Stimulated activated CD8-positive, alpha-beta memory T cell treated with anti-CD3 and anti-CD28 coated beads, Interleukin-7, amount 100 ng/mL, for 48 hours (primary cell): ENCODE results near the gene CEP128.

Experiments
- DNase-seq, 2 donors: peaks; one replicate each; pipeline ENCODE4 v3.0.0-alpha.2; 2020; ENCODE audit warnings: low read depth in 1 of 2; ENCODE audit errors: extremely low read depth in 1 of 2

The CEP128 gene

DNA sequence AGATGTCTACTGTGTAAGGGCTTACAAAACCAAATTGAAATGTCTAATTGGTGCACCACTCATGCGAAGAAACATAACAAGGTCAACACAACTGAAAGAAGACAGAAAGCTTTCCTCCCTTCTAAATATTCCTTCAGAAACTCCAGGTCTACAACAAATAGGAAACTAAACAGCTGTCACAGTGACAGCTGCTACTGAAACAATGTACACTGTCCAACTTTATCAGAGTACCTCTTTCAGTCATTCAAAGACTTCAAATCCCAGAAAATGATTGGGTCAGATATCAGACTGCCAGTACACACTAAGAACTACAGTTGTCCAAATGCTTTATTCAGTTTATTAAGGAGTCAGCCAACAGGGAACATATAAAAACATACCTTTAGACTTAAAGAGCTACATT, 35.2 kb downstream of the CEP128 start:
- no peak for DNase-seq

DNA sequence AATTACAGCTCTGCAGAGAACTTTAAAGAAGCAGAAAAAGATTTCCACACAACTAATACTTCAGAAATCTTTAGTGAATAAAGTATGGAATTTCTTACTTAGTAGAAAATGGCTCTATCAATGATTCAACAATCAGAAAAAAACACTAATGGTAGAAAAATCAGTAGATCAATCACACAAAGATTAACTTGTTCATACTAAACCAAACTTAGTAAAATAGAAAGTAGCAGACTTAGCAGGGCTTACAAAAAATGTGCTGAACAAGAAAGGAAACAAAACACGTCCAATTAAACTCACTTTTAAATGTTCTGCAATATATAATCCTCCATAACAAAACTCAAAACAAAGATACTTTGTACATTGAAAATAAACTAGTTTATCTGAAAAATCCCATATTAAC, 38.9 kb downstream of the CEP128 start:
- no peak for DNase-seq

DNA sequence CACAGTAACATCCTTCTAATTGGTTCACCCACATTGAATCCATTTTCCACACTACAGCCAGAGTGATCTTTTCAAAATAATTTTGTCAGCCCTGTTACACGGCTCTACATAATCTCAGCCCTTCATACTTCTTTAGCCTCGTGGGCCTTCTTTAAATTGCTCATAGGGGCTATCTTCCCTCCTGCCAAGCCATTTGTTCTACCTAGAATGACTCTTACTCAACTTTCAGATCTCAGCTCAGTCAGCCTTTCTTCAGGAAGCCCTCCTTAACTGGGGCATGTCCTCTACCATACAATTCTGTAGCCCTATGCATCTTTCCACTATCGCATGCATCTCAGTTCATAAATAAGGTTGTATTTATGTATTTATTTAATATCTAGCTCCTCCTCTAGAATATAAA, 39.7 kb downstream of the CEP128 start:
- DNase-seq = no peak

DNA sequence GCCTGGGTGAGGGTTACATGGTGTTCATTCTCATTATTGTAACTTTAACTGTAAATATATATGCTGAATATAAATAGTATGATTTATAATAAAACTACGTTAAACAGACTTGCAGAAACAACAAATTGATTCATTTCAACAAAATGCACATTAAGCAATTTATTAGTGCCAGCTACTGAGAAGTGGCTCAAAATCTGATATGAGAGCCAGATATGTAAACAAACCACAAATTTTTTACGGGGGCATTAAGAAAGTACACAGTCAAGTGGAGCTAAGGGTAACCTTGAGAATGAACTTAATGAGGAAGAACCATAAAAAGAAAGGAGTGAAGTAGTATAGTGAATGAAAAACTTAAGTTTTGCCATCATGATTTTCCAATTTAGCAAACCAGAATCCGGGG, 40.3 kb downstream of the CEP128 start:
- no peak for DNase-seq

DNA sequence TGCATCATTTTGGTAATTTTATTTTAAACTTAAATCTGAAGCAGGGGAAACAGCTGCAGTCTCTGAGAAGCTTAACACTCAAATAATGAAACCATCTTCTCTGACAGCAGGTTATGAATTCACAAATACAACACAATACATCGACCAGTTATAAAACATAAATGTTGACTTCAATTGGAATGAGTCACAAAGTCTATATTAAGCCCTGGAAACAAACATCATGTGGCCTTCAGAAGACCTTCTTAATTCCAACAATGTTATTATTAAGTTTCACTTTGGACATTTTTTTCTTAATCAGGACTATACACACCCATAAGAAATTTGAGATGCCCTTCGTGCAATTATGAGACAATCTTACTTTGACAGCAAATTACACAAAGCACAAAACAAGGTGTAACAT, 68.9 kb downstream of the CEP128 start:
- no peak for DNase-seq

DNA sequence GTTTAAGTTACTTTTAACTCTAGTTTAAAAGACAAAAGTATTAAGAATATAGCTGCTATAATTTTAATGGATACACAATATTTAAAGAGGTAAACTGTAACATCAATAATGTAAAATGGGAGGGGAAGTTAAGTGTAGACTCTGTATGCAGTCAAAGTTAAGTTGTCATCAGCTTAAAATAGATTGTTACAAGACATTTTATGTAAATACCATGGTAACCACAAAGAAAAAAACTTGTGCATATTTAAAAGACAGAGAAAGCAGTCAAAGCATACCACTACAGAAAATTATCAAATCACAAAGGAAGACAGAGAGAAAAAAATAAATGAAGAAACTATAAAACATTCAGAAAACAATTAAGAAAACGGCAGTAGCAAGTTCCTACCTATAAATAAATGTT, 73.3 kb downstream of the CEP128 start:
- DNase-seq = no peak

DNA sequence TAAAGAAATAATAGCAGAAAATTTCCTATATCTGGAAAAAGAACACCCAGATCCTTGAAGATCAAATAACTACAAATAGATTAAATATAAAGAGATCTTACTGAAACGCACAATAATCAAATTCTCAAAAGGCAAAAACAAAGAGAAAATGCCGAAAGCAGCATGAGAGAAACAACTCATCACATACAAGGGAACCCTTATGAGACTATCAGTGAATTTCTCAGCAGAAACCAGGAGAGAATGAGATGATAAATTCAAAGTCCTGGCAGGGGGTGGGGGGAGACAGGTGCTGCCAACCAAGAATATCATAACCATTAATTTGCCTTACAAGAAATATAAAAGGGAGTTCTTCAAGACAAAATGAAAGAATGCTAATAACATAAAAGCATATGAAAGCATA, 73.7 kb downstream of the CEP128 start:
- no peak for DNase-seq

DNA sequence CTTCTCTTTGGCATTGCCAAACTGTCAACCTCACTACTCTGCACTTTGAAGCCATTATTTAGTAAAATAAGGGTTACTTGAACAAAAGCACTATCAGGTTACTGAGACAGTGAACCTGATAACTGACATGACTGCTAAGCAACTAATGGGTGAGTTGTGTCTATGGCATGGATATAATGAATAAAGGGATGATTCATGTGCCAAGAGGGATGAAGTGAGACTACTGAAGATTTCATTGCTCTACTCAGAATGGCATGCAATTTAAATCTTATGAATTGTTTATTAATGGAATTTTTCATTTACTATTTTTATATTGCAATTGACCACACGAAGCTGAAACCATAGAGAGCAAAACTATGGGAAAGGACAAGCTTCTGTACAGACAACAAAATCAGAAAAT, 74.4 kb downstream of the CEP128 start:
- no peak for DNase-seq

DNA sequence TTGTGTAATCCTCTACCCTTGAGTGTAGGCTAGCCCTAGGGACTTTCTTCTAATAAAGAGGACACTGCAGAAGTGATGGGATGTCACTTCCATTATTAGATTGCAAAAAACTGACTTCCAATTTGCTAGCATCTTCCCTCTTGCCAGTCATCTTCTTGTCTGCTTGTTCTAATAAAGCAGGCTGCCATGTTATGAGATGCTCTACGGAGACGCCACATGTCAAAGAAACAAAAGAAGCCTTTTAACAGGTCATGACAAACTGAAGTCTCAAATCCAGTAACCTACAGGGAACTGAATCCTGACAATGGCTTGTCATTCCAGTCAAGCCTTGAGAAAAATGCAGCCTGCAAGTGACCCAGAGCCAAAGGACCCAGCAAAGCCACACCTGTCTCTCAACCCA, 76.0 kb downstream of the CEP128 start:
- no peak for DNase-seq

DNA sequence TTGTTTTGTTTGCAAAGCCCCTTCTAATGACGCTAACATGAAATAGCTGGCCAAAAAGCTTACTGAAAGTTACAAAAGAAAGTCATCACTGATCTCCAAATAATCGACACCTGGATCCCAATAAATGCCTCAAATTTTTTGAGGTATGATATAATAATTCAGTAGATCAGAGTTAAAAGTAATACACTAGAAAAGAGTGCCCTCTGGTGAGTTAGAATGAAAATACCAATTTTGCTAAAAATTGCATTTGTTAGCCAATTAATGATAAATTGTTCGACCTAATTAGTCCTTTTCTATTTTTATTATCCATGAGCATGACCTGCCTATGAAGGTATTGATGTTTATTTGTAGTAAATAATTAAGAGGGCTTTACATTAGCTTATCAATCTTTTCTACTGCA, 78.6 kb downstream of the CEP128 start:
- no peak for DNase-seq

DNA sequence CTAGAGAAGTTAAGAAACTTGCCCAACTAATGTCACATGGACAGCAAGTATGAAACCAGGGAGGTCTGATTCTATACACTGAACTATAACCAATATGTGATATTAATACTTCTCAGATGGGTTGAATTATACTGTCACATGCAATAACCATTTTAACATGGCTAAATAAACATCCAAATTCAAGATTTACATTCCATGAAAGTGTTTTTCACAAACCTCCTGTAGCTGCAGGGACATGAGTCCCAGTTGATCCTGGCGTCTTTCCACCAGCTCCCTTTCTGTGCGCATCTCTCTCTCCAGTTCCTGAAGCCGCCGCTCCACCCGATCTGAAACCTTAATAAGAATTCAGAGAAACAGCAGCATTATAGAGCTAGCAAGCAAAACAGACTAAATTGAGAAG, 79.0 kb downstream of the CEP128 start:
- DNase-seq = no peak

DNA sequence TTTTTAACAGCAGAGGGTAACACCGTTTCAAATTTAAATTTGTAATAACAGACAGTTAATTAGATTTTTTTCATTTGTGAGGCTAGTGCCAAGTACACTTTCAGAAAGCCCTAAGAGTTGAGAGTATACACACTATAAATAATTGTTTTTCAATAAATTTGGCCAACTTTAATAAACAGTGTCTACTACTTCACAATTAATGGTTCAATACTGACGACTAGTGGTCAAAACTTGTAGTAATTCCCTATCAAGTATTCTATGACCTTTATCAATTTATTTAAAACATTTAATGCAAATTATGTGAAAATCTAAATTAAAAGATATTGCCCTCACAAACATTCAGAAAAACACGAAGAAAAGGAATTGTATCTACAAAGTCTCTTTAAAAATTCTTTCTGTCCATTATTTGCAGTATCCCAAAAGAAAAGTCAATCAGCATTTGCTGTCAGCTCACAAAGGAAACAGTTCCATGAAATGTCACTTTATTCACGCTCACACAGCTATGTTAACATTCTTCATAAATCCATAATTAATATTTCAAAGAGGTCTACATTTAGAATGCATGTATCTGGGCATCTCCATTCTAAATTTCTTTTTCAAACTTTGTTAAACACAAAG, 91.2 kb downstream of the CEP128 start:
- DNase-seq = no peak

DNA sequence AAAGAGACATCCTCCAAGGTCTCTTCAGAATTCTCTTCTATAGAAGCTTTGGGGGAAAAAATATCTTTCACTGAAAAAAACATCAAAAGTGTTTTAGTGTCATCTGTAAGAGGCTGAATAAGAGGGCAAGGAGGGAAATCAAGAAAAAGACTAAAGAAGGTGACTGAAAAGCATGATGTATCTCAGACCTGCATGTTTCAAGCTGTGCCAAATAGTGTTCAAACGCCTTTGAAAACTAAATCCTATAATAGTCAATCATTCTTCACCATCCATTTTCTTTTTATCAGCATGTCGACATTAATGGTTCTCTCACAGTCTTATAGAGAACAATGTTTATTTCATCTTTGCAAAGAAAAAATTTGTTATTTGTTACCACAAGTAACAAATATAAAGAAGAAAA, 94.5 kb downstream of the CEP128 start:
- DNase-seq = no peak

DNA sequence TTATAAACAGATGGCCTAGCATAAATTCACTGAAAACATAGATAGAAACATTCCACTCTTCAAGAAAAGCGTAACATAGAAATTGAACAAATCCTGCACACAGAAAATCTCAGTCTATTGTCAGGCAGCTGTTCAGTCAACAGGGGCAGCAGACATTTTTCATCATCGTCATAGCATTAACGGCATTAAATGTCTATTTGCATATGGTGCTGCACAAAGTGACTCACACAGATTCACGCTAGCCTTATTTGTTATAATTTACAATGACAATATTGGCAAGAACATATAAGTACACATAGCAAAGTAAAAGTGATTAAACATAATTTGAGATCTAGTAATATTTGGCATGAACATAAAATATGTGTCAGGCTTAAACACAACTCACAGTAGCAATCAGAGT, 95.7 kb downstream of the CEP128 start:
- no peak for DNase-seq

DNA sequence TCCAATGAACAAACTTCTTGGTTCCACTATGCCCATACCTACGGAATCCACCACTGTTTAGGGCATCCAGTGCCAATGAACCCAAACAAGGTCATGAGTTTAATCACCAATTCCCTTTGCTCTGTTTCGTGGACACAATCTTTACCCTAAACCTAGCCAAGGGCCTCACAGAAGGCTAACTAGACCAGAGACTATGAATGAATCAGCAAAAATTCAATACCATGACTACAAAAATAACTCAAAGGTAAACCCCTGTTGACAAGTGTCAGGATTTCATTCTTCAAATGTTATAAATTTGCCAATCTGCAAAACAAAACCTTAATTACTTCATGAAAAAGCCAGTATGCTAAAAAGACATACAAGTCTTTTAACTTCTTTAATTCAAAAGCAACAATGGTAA, 96.7 kb downstream of the CEP128 start:
- no peak for DNase-seq

DNA sequence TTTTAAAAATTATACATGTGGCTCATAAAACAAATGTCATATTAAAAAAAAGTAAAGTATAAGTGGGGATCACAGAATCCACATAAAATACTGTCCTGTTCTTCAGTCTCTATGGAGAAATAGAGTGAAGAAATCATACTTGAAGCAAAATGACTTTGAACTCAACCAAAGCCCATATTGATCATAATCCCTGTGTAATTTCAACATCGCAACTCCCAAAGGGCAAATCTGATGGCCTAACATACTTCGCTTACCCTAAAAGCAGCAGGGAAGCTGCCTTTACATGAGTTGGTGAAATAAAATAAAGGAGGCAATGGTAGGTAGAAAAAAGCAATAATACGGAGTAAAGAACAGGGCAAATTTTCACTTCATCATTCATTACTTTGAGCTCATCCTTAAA, 101.8 kb downstream of the CEP128 start:
- DNase-seq = no peak

DNA sequence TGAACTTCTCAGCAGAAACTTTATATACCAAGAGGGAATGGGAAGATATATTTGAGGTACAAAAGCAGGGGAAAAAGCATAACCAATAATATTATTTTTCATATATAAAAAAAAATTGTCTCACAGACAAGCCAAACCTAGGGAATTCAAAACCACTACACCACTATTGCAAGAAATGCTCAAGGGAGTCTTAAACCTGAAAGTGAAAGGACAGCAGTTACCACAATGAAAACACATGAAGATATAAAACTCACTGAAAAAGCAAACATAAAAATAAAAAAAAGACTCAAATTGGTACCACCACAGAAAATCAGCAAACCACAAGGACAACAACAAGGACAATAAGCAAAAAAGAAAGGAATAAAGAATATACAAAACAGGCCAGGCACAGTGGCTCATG, 131.9 kb downstream of the CEP128 start:
- DNase-seq = no peak

DNA sequence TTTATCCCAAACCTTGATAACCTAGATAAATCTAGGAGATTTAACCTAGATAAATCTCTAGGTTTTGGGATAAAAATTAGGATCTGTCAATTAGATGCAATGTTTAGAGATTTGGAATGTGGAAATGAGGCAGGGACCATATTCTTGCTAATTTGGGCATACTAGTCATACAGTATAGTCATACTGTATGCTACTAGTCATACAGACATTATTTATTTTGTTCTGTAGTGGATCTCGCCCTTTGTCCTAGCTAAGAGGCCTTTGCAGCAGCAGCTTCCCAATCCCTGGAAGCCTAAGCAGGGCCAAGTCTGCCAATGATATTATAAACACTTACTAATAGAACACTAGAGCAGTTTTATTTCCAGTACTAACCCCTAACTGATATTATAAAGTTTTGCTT, 136.4 kb downstream of the CEP128 start:
- DNase-seq = no peak

DNA sequence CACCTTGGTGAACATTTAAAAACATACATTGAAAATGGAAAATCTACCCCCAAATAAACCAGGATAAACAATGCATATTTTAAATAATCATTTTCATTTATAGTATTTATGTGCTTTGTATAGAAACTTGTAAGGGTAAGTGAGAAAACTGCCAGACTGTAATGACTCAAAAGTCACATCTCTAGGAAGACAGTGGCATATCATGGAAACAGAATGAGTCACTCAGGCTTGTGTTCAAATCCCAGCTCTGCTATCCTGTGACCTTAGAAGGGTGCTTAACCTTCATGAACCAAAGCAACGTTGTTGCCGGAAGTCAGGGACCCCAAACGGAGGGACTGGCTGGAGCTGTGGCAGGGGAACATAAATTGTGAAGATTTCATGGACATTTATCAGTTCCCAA, 142.7 kb downstream of the CEP128 start:
- DNase-seq = no peak

DNA sequence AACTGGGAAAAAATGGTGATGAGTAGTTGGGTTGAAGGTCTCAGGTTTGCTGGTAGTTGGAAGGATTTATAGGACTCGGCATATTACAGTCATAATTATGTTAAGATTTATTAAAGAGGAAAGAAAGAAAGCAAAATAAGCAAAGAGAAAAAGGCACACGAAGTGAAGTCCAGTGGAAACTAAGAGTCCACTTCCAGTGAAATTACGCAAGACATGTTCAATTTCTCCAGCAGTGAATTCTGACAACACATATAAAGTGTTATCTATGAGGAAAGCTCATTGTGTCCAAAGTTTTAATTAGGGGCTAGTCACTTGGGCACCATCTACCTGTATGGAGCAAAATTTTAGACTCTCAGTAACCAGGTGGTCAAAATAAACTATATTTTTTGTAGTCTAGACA, 143.3 kb downstream of the CEP128 start:
- DNase-seq = no peak

DNA sequence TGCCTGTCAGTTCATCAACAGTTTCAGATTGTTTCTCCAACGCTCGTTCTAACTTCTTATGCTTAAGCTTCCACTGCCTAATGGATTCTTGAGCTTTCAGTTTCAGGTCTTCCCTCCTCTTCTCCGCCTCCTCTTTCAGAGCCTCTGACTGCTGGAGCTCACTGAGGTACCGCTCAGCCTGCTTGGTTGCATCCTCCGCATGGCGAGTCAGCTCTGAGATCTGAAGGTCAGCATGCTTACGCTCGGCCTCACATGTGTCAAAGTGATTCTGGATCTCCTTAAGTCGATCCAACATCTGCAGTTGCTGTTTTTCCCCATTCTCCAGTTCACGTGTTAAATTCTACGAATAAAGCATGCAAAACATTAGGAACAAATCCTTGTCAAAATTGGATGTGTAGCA, 148.8 kb downstream of the CEP128 start:
- DNase-seq = no peak

DNA sequence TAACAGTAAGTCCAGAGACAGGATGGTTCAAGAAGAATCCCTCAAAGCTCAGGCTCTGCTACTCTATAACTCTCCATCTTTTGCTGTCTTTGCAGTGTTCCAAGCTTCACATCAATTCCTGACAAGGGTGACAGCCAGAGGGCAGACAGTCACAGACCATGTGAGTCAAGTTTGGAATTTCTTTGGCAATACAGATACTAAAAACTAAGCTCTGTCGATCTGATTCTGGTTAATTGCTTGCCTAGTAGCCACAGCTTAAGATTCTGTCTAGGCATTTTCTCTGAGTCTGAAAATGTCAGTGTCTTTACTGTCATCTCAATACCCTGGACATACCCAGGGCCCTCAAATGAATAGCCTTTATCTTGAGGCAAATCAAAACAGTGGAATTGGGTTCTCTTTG, 153.7 kb downstream of the CEP128 start:
- DNase-seq = no peak

DNA sequence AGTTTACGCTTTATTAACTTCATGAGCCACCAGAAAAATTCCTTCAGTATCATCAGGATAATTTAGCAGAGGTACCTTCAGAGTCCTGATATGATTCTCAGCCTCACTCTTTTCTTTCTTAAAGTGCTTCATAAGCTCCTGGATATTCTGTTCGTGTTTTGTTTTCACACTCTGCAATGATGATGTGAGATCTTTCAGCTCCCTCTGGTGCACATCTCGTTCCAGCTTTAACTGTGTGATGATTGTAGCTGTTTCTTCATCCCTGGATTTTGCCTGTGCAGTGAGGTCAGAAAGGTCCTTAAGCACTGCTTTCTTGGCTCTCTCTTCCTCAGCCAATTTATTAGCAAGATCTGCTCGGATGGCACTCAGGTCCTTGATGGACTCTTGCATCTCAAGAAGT, 156.7 kb downstream of the CEP128 start:
- DNase-seq = no peak

DNA sequence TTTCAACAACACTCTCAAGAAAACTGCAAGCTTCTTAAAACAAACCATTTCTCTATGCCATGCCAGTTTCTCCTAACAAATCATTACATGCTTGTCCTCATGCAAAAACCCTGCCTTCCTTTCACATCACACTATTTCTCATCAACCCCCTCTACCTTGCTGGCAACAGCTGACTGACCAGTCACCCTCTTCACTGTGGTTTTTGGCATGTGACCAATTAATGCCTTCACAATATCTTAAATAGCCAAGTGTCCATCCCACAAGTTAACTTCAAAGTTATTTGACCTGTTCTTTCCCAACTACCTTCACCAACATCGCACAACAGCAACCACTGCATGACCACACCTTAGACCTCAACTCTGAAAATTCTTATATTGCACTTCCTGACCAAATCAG, 159.6 kb downstream of the CEP128 start:
- no peak for DNase-seq
